NCI-H460 (cell line): ENCODE data around the gene MAGEB18. TPM values are rescaled to one million over a fixed set of nuclear protein-coding genes. Genes with fewer than 3 reads are reported as not detected.

Experiments used
- DNase-seq: peaks from one replicate; pipeline ENCODE4 v3.0.0-alpha.2; 2016; ENCODE audit warnings: low read depth; ENCODE audit errors: extremely low read depth
- polyA plus RNA-seq: library from polyadenylated mRNA; depleted of rRNA; stranded (reverse); fragments of >200 nt; gene quantifications from 2 replicates; pipeline ENCODE4 v1.2.3, GENCODE V29; 2014; cell fraction: nucleus; rRNA removed
- total RNA-seq: library from RNA; depleted of rRNA; stranded (reverse); fragments of >200 nt; shearing (Covaris generic); gene quantifications from 2 replicates; pipeline ENCODE4 v1.2.3, GENCODE V29; 2014; rRNA removed

The MAGEB18 gene
- total RNA-seq, result not detected in 2 replicates
- polyA plus RNA-seq, result not detected in 2 replicates

DNA sequence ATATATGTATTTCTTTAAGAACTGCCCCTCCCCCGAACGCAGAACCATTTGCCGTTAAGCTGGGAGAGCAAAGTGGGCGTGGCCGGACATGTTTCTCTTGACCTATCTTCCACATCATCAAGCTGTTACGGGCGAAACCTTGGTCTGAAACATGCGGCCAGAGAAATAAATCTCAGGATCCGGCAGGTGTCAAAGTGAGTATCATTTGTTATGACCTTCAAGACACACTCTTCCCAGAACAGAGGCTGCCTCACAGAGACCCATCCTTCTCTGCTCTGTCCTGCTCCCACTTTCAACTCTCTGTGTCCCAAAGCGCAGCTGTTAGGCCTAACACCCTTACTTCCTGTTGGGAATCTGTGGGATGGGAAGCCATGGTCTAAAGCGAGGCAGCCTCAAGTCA, at the start of gene MAGEB18:
MAGEB18 (plus strand) TSS at position 70 of the 400 bp plus-strand sequence. CDS start 643 bp downstream, outside the sequence.
- DNase-seq, result no peak

DNA sequence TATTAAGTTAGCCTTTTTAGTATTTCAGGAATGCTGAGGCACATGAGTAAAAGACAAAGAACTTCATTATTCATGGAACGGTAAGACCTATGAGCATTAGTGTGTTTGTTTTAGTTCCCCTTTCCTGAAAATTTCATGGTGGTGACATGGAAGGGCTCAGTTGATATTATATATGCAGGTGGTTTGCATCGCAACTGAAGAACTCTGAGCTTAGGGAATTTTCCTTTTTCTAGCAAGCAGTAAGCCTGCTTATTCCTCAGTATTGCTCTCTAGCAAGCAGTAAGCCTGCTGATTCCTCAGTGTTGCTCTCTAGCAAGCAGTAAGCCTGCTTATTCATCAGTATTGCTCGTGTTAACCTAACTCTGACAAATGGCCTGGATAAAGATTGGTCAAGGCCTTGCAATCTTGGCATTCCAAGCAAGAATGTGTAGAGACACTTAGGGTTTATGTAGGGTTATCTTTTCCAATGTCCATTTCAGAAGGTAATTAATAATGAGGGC, 37.7 kb upstream of the MAGEB18 start:
- DNase-seq, result no peak

DNA sequence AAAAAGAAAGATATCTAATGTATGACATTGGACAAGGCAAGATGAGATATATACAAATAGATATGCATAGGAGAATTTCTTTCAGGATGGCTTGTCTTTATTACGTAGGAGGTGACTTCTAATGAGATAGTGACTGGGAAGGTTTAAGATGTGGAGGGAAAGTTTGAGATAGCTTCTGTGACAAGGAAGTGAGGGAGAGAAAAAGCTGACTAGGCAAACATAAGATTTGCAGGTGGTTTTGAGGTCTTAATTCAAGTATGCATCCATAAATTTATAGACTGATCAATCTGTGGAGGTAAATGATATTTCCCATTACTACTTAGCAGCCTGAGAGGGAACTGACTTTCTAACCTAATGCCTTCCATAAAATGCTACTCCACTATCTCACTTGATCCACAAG, 29.0 kb upstream of the MAGEB18 start:
- no peak for DNase-seq

DNA sequence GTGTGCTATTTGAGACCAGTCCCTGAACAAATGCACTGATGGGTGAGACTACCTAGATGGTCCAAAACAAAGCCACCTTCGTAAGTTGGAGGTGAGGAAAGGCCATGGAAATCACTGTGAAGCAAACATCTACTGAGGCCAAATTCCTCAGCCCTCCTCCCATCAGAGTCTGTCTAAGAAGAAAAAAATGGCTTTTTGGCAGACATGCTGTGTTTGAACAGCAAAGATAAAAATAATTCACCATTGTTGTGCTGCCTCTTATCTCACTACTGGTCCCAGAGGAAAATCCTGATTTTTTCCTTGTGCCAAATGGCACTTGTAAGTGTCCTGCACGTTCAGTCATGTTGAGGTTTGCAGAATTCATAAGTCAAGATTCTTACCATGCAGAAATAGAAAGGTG, 7.9 kb downstream of the MAGEB18 start:
- DNase-seq, result no peak

DNA sequence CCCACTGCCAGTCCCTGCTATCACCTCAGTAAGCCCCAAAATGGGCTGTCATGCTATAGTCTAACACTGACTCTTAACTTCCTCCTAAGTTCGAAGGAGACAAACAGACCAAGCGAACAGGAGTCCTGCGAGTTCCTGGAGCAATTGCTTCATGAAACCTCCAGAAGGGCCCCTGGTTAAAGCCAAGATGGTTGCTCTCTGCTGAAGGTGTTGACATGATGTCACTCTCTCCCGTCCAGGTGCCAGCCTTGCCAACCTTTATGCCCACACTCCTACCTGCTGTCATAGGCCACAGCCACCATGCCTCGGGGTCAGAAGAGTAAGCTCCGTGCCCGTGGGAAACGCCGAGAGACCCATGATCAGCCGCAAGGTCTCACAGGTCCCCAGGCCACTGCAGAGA, 22.2 kb downstream of the MAGEB18 start, which contains the start of gene MAGEB6B:
MAGEB6B (plus strand) TSS at position 301 of the 400 bp plus-strand sequence; CDS start at position 301, 0 bp downstream.
- no peak for DNase-seq

Other genes with a start within 250 kb of the MAGEB18 start
- not detected in 2 replicates for gene MAGEB6B, start 22.3 kb downstream of the MAGEB18 start, total RNA-seq
- gene MAGEB6, start 54.1 kb downstream of the MAGEB18 start, total RNA-seq, result not detected in 2 replicates
- gene MAGEB5, start 77.8 kb downstream of the MAGEB18 start, total RNA-seq, result not detected in 2 replicates